Measurements from ENCODE around the gene TBCD. TPM values are rescaled to one million over a fixed set of nuclear protein-coding genes. Genes with fewer than 3 reads are reported as not detected.
A peak's percentile ranks its signal among the peaks of the same experiment; 100 is the strongest.

The TBCD gene
- total RNA-seq, 1 experiment from 2014 or later, result 129 TPM

DNA sequence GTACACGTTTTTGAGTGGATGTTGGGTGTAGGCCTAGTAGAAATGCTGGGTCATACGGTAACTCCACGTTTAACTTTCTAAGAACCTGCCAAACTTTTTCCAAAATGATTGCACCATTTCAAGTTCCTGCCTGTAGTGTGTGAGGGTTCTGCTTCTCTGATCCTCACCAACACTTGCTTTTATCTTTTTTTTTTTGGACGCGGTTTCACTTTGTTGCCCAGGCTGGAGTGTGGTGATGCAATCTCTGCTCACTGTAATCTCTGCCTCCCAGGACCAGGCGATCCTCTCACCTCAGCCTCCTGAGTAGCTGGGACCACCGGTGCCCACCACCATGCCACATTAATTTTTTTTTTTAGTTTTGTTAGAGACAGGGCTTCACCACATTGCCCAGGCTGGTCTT lies 64.5 kb downstream of the TBCD start:
- no peak overlapping the region for H2BK12ac ChIP-seq (ENCODE audit: insufficient read length, low read depth, low read length)
- no peak overlapping the region for H3K18ac ChIP-seq (ENCODE audit: insufficient read length, low read depth, low read length)
- no peak overlapping the region for H2BK120ac ChIP-seq (ENCODE audit: low read depth, low read length, poor library complexity, severe bottlenecking)
- Mint-ChIP-seq H3K4me3 (no peak overlapping the region), H3K27ac (no peak overlapping the region), H3K9me3 (peaks cover 37 to 40% of the 10 kb centered on the region in 2 experiments), H3K36me3 (ENCODE audit: insufficient read depth in 1 of 3, low read depth in 3 of 3) (peaks cover 71 to 95% (median 90%) of the 10 kb centered on the region in 3 experiments), H3K4me1 (peaks cover 4 to 7% of the 10 kb centered on the region in 2 experiments; a peak in 3 of 4 replicates), H3K27me3 (ENCODE audit: low read depth) (peaks cover 4% of the 10 kb centered on the region; the same call in 1 of the 2 replicates)
- H3K9ac ChIP-seq (ENCODE audit: extremely low read depth, insufficient read length, low read length), result no peak overlapping the region
- no peak for DNase-seq
- peaks cover 23% of the 10 kb centered on the region for H3K9me3 ChIP-seq (ENCODE audit: control insufficient read depth, low read depth, low read length)
- no peak overlapping the region for H3K27ac ChIP-seq (ENCODE audit: insufficient read length, low read depth, low read length)
- H3K56ac ChIP-seq (ENCODE audit: insufficient read length, low read depth, low read length), result no peak overlapping the region
- no peaks in the 10 kb centered on the region for H3K79me1 ChIP-seq (ENCODE audit: insufficient read depth, low read depth, low read length, poor library complexity, severe bottlenecking)
- no peak overlapping the region for H4K5ac ChIP-seq (ENCODE audit: insufficient read length, low read depth, low read length)
- H2AK5ac ChIP-seq (ENCODE audit: insufficient read length, low read length), result no peak overlapping the region
- H4K20me1 ChIP-seq (ENCODE audit: control insufficient read depth, insufficient read depth, insufficient read length), result no peaks in the 10 kb centered on the region
- H3T11ph ChIP-seq (ENCODE audit: low read length), result no peak overlapping the region
- no peak overlapping the region for H4K8ac ChIP-seq (replicated peaks; ENCODE audit: insufficient read length, low read depth, low read length)
- H3K79me2 ChIP-seq (ENCODE audit: insufficient read depth, low read length), result no peaks in the 10 kb centered on the region
- H2AFZ ChIP-seq (ENCODE audit: low read length), result no peak overlapping the region
- H2BK15ac ChIP-seq (ENCODE audit: low read depth, low read length), result no peak overlapping the region
- no peak overlapping the region for H3K4me2 ChIP-seq (ENCODE audit: insufficient read depth, insufficient read length, low read length)
- H3K27me3 ChIP-seq (ENCODE audit: insufficient read depth, low read length), result no peaks in the 10 kb centered on the region
- TF ChIP-seq CTCF (conservative IDR thresholded peaks at IDR 0.05), result no peak
- H3K14ac ChIP-seq (ENCODE audit: insufficient read depth, low read length), result no peak overlapping the region
- WGBS (ENCODE audit: extremely low coverage, insufficient read length, low lambda C conversion rate), result no CpG with 5 or more reads among the region's 7 CpGs
- H3K4me1 ChIP-seq (ENCODE audit: insufficient read depth, low read length), result no peaks in the 10 kb centered on the region
- no peak overlapping the region for H3K23ac ChIP-seq (ENCODE audit: insufficient read length, low read depth, low read length)
- no peak overlapping the region for H2BK20ac ChIP-seq (ENCODE audit: low read depth, low read length, poor library complexity, severe bottlenecking)
- no peaks in the 10 kb centered on the region for H3K23me2 ChIP-seq (ENCODE audit: insufficient read length, low read depth, low read length, poor library complexity, severe bottlenecking)
- H3K4ac ChIP-seq (ENCODE audit: low read depth, low read length), result no peak overlapping the region
- H4K91ac ChIP-seq (ENCODE audit: insufficient read length, low read depth, low read length), result no peak overlapping the region
- peak overlapping the region; percentile 51 for H2BK5ac ChIP-seq (ENCODE audit: insufficient read length, low read length)
